Pulmonary artery endothelial cell (primary cell): ENCODE measurements around the gene IFITM10. TPM values are rescaled to one million over a fixed set of nuclear protein-coding genes. Genes with fewer than 3 reads are reported as not detected.
"Not testable (repeated sequence)": the region's sequence is repeated elsewhere in the genome, so short reads cannot be mapped to it uniquely, and the experiment has no call there.

Experiments
- DNase-seq: peaks from one replicate; pipeline ENCODE4 v3.0.0-alpha.2; 2011; ENCODE audit warnings: low read depth, low spot score
- total RNA-seq: library from RNA; depleted of rRNA; stranded (reverse); fragments of >200 nt; gene quantifications from 2 replicates; pipeline ENCODE4 v1.2.3, GENCODE V29; 2014

The IFITM10 gene
- total RNA-seq, 1 donor from 2014 or later = 0.13 TPM

- no peak for DNase-seq
These were observed 57.6 kb downstream of the IFITM10 start for GRCh38 chr11:1692708-1693326.

DNA sequence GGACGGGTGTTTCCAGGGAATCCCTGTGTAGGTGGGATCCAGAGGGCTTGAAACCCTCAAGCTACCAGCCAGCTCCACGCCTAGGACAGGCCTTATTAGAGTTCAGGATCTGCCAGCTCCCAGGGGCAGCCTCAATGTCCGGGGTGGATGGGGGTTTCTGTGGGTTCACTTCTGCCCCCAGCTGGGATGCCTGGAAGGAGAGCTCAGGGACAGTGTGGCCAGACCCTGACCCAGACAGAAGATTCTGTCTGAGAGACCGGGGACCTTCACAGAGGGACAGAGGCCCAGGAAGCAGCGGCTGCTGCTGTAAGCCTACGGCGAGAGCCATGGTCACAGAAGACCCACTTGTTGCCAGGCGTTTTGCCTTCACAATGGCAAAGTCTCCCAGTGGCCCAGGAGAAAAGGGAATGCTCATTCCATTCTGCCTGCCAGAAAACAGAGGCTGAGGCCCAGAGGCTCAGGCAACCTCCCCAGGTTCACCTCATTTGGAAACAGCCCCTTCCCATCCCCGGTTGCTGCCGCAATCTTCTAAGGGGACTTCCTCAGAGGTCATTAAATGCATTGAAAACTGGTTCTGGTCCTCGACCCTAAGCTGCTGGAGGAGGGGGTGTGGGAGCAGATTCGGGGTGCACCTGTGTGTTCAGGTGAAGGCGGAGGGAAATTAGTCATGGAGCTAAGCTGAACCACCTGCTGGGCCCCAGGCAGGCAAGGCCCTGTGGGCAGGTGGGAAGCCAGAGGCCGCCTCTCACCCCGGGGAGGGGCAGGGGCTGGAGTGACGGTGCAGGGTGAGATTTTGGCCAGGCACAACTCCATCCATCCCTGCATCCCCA is 58.3 kb downstream of the IFITM10 start:
- no peak for DNase-seq

GRCh38 chr11:1691026-1691877 is 59.1 kb downstream of the IFITM10 start:
- no peak for DNase-seq

DNA sequence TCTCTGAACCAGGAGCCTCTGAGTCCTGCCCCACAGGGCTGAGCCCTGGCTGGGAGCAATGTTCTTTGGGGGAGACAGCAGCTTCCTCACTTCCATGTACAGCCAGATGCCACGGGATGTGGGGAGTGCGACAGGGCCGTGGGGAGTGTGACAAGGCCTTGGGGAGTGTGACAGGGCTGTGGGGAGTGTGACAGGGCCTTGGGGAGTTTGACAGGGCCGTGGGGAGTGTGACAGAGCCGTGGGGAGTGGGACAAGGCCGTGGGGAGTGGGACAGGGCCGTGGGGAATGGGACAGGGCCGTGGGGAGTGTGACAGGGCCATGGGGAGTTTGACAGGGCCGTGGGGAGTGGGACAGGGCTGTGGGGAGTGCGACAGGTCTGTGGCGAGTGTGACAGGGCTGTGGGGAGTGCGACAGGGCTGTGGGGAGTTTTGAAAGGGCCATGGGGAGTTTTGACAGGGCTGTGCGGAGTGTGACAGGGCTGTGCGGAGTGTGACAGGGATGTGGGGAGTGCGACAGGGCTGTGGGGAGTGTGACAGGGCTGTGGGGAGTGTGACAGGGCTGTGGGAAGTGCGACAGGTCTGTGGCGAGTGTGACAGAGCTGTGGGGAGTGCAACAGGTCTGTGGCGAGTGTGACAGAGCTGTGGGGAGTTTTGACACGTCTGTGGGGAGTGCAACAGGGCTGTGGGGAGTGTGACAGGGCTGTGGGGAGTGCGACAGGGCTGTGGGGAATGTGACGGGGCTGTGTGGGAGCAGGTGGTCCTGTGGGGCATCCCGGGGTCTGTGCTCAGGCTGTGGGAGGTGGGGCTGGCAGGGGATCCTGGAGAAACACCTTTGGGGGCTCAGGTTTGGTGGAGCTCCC is 60.0 kb downstream of the IFITM10 start:
- DNase-seq = no peak

DNA sequence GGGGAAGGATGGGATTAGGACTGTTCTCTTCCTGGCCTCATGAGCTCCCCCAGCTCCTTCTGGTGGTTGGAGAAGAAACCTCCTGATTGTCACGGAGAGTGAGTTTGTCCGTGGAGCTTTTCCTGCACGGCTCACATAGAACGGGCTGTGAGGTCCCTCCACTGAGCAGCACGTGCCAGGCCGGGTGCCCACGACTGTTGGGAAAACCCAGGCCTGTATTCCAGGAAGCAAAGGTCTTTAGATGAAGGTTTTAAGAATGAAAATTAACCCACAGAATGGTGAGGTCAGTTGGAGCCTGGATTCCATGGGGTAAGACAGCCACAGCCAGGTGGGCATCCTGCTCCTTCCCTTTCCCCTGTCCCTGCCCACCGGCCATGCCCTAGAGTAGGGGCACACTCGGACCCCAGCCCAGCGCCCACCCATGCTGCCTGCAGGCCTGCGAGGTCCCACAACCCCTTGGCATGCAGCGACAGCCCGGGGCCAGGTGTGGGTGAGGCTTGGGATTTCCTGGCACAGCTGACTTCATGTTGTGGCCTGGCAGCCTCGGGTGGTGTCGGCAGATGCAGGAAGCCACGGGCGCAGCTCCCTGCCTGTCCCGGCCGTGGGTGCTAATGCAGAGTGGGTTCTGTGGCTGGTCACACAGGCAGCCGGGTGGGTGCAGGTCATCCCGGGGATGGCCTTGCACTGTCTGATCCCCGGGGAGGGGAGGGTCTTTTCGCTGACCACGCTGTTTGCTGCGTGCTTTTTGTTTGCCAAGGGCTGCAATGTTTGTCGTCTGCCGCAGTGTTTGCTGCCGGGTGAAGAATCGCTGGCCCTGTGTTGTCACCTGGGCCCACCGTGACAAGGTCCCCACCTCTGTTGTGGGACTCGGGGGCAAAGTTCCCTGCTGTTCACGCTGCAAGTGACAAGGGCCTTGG is 60.9 kb downstream of the IFITM10 start:
- DNase-seq = not testable (repeated sequence)

DNA sequence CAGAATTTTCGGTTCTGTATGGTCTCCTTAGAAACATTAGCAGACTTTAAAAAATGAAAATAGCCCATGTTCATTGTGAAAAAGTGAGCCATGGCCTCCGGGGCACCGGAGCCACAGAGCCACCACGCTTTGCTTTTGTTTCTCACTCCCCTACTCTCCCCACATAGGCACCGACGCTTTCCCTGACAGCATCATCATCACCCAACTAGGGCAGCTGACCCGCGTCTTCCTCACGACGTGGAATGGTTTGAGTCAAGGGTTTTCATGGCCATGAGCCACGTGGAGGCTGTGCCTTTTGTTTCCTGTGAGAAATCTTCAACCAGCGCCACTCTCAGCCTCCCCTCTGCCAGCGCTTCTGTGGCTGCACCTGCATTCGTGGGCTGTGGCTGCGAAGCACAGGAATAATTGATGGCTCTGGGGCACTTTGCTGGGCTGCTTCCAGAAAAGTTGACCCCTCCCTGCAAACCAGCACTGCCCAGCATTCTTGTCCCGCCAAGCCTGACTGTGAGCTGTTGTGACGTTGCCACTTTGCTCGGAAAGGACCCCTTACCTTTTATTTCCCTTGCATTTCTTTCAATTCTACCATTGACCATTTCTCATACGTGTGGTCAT is 62.0 kb downstream of the IFITM10 start:
- DNase-seq = not testable (repeated sequence)

GRCh38 chr11:1686220-1686619 is 64.2 kb downstream of the IFITM10 start:
- not testable (repeated sequence) for DNase-seq

DNA sequence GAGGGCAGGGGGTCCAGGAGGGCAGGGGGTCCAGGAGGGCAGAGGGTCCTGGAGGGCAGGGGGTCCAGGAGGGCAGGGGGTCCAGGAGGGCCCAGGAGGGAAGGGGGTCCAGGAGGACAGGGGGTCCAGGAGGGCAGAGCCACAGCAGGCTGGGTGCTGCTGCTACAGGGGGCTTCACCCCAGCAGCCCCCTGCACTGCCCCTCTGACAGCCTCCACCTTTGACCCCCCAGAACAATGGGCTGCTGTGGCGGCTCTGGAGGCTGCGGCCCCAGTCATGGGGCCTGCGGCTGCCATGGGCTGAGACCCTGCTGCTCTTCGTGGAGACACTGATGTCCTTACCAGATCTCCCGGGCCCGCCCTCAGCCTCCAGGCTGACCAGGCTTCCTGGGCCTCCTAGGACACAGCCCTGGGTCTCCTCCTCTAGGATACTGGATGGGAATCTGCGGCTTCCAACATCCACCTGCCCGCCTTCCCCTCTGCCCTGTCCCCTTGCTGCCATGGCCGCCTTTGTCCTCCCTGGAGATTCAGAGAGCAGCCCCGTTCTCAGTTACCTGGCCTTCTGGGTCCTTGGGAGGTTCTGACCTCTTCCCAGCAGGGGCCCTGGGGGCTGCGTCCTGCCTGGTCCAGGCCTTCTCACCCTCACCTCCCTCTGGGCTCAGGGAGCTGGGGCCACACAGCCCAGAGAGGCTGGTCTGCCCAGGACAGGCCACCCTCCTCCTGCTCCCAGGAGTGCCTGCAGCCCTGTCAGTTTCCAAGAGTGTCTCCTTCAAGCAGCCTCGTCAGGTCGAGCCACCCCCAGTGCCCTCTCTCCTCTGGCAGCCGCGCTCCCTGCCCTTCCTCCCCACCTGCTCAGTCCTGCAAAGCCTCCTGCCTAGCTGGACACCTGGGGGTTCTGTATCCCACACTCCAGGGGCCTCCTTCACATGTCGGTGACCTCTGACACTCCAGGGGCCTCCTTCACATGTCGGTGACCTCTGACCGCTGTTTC is 65.2 kb downstream of the IFITM10 start:
- not testable (repeated sequence) for DNase-seq

- DNase-seq = not testable (repeated sequence)
These were observed 66.4 kb downstream of the IFITM10 start for GRCh38 chr11:1683904-1684572.

GRCh38 chr11:1683216-1683615 is 67.2 kb downstream of the IFITM10 start:
- not testable (repeated sequence) for DNase-seq

Other genes starting within 250 kb of the IFITM10 start
- gene DUSP8, start 178.3 kb downstream of the IFITM10 start, total RNA-seq = 0.40 and 0.71 TPM in 2 replicates
- not detected in 2 replicates for gene KRTAP5-1, start 165.3 kb downstream of the IFITM10 start, total RNA-seq
- gene KRTAP5-2, start 152.3 kb downstream of the IFITM10 start, total RNA-seq = not detected in 2 replicates
- gene KRTAP5-3, start 142.1 kb downstream of the IFITM10 start, total RNA-seq = not detected in 2 replicates
- not detected in 2 replicates for gene KRTAP5-4, start 128.5 kb downstream of the IFITM10 start, total RNA-seq
- gene KRTAP5-5, start 120.8 kb downstream of the IFITM10 start, total RNA-seq = not detected in 2 replicates
- not detected in 2 replicates for gene KRTAP5-6, start 53.4 kb downstream of the IFITM10 start, total RNA-seq
- 73.0 and 80.3 TPM in 2 replicates for gene CTSD, start 13.3 kb upstream of the IFITM10 start, total RNA-seq
- not detected in 2 replicates for gene SYT8, start 84.4 kb upstream of the IFITM10 start, total RNA-seq
- not detected in 2 replicates for gene TNNI2, start 88.4 kb upstream of the IFITM10 start, total RNA-seq
- not detected in 2 replicates for gene LSP1, start 102.5 kb upstream of the IFITM10 start, total RNA-seq
- not detected in 2 replicates for gene PRR33, start 141.3 kb upstream of the IFITM10 start, total RNA-seq
- gene TNNT3, start 169.1 kb upstream of the IFITM10 start, total RNA-seq = not detected in 2 replicates
- gene MRPL23, start 196.7 kb upstream of the IFITM10 start, total RNA-seq = 3.5 and 58.7 TPM in 2 replicates
- gene H19, start 247.2 kb upstream of the IFITM10 start, total RNA-seq = 0.07 TPM in 1 of 2 replicates, not detected in the other